CD8-positive, alpha-beta T cell (primary cell): ENCODE results near the gene PLEKHA7. TPM values are rescaled to one million over a fixed set of nuclear protein-coding genes. Genes with fewer than 3 reads are reported as not detected.

Experiments
- total RNA-seq, 46 experiments: library from RNA in 2 of 46; stranded (reverse) in 2 of 46; gene quantifications; one replicate each; pipeline ENCODE4 v1.2.3 and lab custom pipeline; 2021 to 2026

PLEKHA7 gene
- total RNA-seq, 2 experiments from 2014 or later = 0.53 to 0.84 TPM

Other genes with a start within 250 kb of the PLEKHA7 start
- gene RPS13, start 63.3 kb upstream of the PLEKHA7 start, total RNA-seq = 1,000 to 10,000 TPM; 2,112 to 2,169 TPM
- 10 to 100 TPM; 50.8 to 54.3 TPM for gene PIK3C2A, start 193.6 kb upstream of the PLEKHA7 start, total RNA-seq